ENCODE results near the gene NLE1. TPM values are rescaled to one million over a fixed set of nuclear protein-coding genes. Genes with fewer than 3 reads are reported as not detected.

The NLE1 gene
- total RNA-seq, 6 donors from 2014 or later = 6.7 to 14.6 (median 11.1) TPM

DNA sequence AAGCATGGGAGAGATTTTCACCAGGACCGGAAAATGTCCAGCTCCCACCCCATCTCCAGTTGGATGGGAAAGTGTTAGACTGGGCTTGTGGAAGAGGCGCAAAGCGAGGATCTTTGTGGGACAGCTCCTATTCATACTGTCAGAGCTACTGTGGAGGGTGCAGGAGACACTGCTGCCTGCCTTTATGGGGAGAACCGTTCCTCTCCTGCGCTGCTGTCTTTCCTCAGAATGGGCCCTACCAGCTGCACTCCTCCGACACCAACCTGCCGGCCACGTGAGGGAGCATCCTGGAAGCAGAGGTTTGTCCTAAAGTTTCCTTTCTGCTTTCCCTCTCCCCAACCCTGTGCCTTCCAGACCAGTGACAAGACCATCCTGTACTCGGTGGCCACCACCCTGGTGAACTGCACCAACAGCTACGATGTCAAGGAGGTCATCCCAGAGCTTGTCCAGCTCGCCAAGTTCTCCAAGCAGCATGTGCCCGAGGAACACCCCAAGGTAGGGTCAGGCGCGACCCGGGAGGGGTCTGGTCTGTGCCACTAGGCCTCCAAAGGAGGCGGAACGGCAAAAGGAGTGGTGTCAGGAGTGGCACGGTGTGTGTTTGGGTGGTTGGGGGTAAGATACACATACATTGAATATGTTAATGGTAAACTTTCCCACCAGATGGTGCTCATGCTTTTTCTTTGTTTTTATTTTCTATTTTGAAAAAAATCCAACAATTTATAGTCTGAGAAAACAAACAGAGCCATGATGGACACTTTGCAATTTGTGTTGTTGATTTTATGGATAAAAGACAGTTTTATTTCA, 29.1 kb upstream of the NLE1 start:
- ATAC-seq (ENCODE audit: low FRiP score in 2 of 2) = peak in 1 of 2 donors; percentile 39
- TF ChIP-seq, protein P1, sequence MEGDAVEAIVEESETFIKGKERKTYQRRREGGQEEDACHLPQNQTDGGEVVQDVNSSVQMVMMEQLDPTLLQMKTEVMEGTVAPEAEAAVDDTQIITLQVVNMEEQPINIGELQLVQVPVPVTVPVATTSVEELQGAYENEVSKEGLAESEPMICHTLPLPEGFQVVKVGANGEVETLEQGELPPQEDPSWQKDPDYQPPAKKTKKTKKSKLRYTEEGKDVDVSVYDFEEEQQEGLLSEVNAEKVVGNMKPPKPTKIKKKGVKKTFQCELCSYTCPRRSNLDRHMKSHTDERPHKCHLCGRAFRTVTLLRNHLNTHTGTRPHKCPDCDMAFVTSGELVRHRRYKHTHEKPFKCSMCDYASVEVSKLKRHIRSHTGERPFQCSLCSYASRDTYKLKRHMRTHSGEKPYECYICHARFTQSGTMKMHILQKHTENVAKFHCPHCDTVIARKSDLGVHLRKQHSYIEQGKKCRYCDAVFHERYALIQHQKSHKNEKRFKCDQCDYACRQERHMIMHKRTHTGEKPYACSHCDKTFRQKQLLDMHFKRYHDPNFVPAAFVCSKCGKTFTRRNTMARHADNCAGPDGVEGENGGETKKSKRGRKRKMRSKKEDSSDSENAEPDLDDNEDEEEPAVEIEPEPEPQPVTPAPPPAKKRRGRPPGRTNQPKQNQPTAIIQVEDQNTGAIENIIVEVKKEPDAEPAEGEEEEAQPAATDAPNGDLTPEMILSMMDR (IDR thresholded peaks at IDR 0.05) = peak in 4 of 6 experiments; percentile 23 to 54 (median 50)
- no peak for TF ChIP-seq POLR2A (IDR thresholded peaks at IDR 0.05)
- H3K4me1 ChIP-seq = peaks cover 0 to 10% (median 7%) of the 10 kb centered on the region in 4 donors
- no peak overlapping the region for H3K27ac ChIP-seq
- no peak overlapping the region for H3K4me3 ChIP-seq
- WGBS, 2 donors = 73 to 78% methylated on average over 18 of the region's 18 CpGs
- H3K36me3 ChIP-seq = no peaks in the 10 kb centered on the region
- H3K9me3 ChIP-seq = no peaks in the 10 kb centered on the region
- DNase-seq = peak in 1 of 2 donors; percentile 40
- no peaks in the 10 kb centered on the region for H3K27me3 ChIP-seq

- Histone ChIP-seq H3K4me1 (peaks cover 0 to 10% (median 7%) of the 10 kb centered on the region in 4 donors), H3K27me3 (no peaks in the 10 kb centered on the region), H3K27ac (no peak overlapping the region), H3K36me3 (no peaks in the 10 kb centered on the region), H3K4me3 (no peak overlapping the region), H3K9me3 (no peaks in the 10 kb centered on the region)
- TF ChIP-seq, protein P1 (IDR thresholded peaks at IDR 0.05) = no peak
- no peak for TF ChIP-seq POLR2AphosphoS5 (IDR thresholded peaks at IDR 0.05)
- TF ChIP-seq POLR2A (IDR thresholded peaks at IDR 0.05) = no peak
- TF ChIP-seq EP300 (IDR thresholded peaks at IDR 0.05) = no peak
- DNase-seq = peak in 1 of 2 donors; percentile 51
- ATAC-seq (ENCODE audit: low FRiP score in 2 of 2) = peak in 1 of 2 donors; percentile 8
- WGBS, 2 donors = 90 to 95% methylated on average over 16 to 17 of the region's 17 CpGs
These were observed 27.8 kb upstream of the NLE1 start for GRCh38 chr17:35169835-35170363.

- H3K27ac ChIP-seq = no peak overlapping the region
- H3K27me3 ChIP-seq = no peaks in the 10 kb centered on the region
- no peak overlapping the region for H3K4me3 ChIP-seq
- peaks cover 0 to 10% (median 7%) of the 10 kb centered on the region in 4 donors for H3K4me1 ChIP-seq
- no peak for TF ChIP-seq EP300 (IDR thresholded peaks at IDR 0.05)
- TF ChIP-seq POLR2AphosphoS5 (IDR thresholded peaks at IDR 0.05) = no peak
- TF ChIP-seq, protein P1 (IDR thresholded peaks at IDR 0.05) = no peak
- TF ChIP-seq POLR2A (IDR thresholded peaks at IDR 0.05) = no peak
- DNase-seq = no peak
- 67 to 100% methylated on average over 1 of the region's 1 CpG for WGBS, 2 donors
- no peaks in the 10 kb centered on the region for H3K9me3 ChIP-seq
- no peaks in the 10 kb centered on the region for H3K36me3 ChIP-seq
- ATAC-seq (ENCODE audit: low FRiP score in 2 of 2) = no peak
These were observed 25.6 kb upstream of the NLE1 start for GRCh38 chr17:35167666-35168065.

GRCh38 chr17:35167046-35167445, 24.9 kb upstream of the NLE1 start:
- ATAC-seq (ENCODE audit: low FRiP score in 2 of 2) = no peak
- no peak for DNase-seq
- Histone ChIP-seq H3K9me3 (no peaks in the 10 kb centered on the region), H3K4me1 (peaks cover 0 to 9% (median 7%) of the 10 kb centered on the region in 4 donors), H3K27me3 (no peaks in the 10 kb centered on the region), H3K36me3 (no peaks in the 10 kb centered on the region), H3K4me3 (no peak overlapping the region), H3K27ac (no peak overlapping the region)
- TF ChIP-seq, protein P1 (IDR thresholded peaks at IDR 0.05) = no peak
- TF ChIP-seq POLR2A (IDR thresholded peaks at IDR 0.05) (no peak), POLR2AphosphoS5 (IDR thresholded peaks at IDR 0.05) (no peak), EP300 (IDR thresholded peaks at IDR 0.05) (no peak)
- WGBS, 2 donors = 60 to 64% methylated on average over 3 of the region's 3 CpGs

Measured in upper lobe of left lung (tissue), 6 donors.